ENCODE data around the gene CDHR3. TPM values are rescaled to one million over a fixed set of nuclear protein-coding genes. Genes with fewer than 3 reads are reported as not detected.

Gene CDHR3
- total and polyA plus RNA-seq, 2 donors (not counting 1 experiment from before 2014, with no cell fraction given): 5.1 to 9.4 TPM

DNA sequence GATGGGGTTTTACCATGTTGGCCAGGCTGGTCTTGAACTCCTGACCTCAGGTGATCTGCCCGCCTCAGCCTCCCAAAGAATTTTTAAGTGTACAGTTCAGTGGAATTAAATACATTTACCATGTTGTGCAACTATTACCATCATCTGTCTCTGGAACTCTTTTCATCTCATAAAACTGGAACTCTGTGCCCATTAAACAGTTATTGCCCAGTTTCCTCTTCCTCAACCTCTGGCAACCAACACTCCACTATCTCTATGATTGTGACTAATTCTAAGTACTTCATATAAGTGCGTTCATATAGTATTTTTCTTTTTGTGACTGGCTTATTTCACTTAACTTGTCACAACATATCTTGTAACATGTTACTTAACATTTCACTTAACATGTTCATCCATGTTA lies 45.4 kb upstream of the CDHR3 start:
- Histone ChIP-seq H3K27ac (ENCODE audit: insufficient read depth, low read length) (no peak overlapping the region), H3K36me3 (ENCODE audit: control insufficient read depth, insufficient read depth, low read length) (no peaks in the 10 kb centered on the region), H3K79me2 (ENCODE audit: control insufficient read depth, insufficient read depth, low read length) (no peaks in the 10 kb centered on the region), H3K9ac (ENCODE audit: insufficient read depth, low read length) (no peak overlapping the region), H3K9me3 (ENCODE audit: control insufficient read depth, insufficient read depth, low read depth, low read length) (no peaks in the 10 kb centered on the region), H3K4me3 (replicated peaks in 1 of 4; ENCODE audit: control extremely low read depth in 1 of 4, insufficient read depth in 1 of 4, low read depth in 3 of 4, low read length in 4 of 4) (no peak overlapping the region), H3K4me1 (ENCODE audit: control insufficient read depth, extremely low read depth, insufficient read depth, low read length) (no peaks in the 10 kb centered on the region), H2AFZ (ENCODE audit: low read length) (no peak overlapping the region), H4K20me1 (ENCODE audit: control insufficient read depth, extremely low read depth, insufficient read depth, low read length) (no peaks in the 10 kb centered on the region), H3K27me3 (ENCODE audit: control insufficient read depth, insufficient read depth, low read length) (no peaks in the 10 kb centered on the region), H3K4me2 (ENCODE audit: extremely low read depth, insufficient read depth, low read length) (no peak overlapping the region)
- TF ChIP-seq, protein P1, sequence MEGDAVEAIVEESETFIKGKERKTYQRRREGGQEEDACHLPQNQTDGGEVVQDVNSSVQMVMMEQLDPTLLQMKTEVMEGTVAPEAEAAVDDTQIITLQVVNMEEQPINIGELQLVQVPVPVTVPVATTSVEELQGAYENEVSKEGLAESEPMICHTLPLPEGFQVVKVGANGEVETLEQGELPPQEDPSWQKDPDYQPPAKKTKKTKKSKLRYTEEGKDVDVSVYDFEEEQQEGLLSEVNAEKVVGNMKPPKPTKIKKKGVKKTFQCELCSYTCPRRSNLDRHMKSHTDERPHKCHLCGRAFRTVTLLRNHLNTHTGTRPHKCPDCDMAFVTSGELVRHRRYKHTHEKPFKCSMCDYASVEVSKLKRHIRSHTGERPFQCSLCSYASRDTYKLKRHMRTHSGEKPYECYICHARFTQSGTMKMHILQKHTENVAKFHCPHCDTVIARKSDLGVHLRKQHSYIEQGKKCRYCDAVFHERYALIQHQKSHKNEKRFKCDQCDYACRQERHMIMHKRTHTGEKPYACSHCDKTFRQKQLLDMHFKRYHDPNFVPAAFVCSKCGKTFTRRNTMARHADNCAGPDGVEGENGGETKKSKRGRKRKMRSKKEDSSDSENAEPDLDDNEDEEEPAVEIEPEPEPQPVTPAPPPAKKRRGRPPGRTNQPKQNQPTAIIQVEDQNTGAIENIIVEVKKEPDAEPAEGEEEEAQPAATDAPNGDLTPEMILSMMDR (conservative IDR thresholded peaks at IDR 0.05 in 1 of 2, IDR thresholded peaks at IDR 0.05 in 1 of 2; ENCODE audit: low read depth in 1 of 2, low read length in 2 of 2): no peak
- TF ChIP-seq EZH2 (IDR thresholded peaks at IDR 0.05; ENCODE audit: low read length, missing control alignments): no peak
- no peak for DNase-seq (ENCODE audit: low read depth in 2 of 2)

DNA sequence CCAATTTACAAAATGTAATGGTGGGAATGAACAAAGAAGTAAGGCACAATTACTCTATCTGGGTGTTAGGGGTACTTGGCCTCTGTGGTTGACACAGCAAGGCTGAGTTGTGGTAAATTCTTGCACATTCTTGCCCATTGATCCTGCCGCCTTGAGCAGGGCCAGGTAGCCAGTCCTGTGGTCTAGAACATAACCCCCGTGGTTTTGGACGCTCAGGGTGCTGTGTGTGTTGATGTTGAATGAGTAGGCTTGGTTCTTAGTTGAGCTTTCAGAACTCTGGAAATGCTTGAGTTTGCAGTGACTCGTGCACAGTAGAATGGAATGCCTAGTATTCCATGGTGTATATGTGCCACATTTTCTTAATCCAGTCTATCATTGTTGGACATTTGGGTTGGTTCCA lies 42.3 kb upstream of the CDHR3 start:
- H4K20me1 ChIP-seq (ENCODE audit: control insufficient read depth, extremely low read depth, insufficient read depth, low read length): no peaks in the 10 kb centered on the region
- no peak overlapping the region for H3K27ac ChIP-seq (ENCODE audit: insufficient read depth, low read length)
- H3K27me3 ChIP-seq (ENCODE audit: control insufficient read depth, insufficient read depth, low read length): no peaks in the 10 kb centered on the region
- no peaks in the 10 kb centered on the region for H3K79me2 ChIP-seq (ENCODE audit: control insufficient read depth, insufficient read depth, low read length)
- H3K9ac ChIP-seq (ENCODE audit: insufficient read depth, low read length): no peak overlapping the region
- no peaks in the 10 kb centered on the region for H3K36me3 ChIP-seq (ENCODE audit: control insufficient read depth, insufficient read depth, low read length)
- no peak overlapping the region for H3K4me3 ChIP-seq (replicated peaks in 1 of 4; ENCODE audit: control extremely low read depth in 1 of 4, insufficient read depth in 1 of 4, low read depth in 3 of 4, low read length in 4 of 4)
- peak in 1 of 2 donors; percentile 38 for DNase-seq (ENCODE audit: low read depth in 2 of 2)
- H2AFZ ChIP-seq (ENCODE audit: low read length): no peak overlapping the region
- no peaks in the 10 kb centered on the region for H3K4me1 ChIP-seq (ENCODE audit: control insufficient read depth, extremely low read depth, insufficient read depth, low read length)
- H3K9me3 ChIP-seq (ENCODE audit: control insufficient read depth, insufficient read depth, low read depth, low read length): no peaks in the 10 kb centered on the region
- no peak overlapping the region for H3K4me2 ChIP-seq (ENCODE audit: extremely low read depth, insufficient read depth, low read length)
- TF ChIP-seq EZH2 (IDR thresholded peaks at IDR 0.05; ENCODE audit: low read length, missing control alignments): no peak
- TF ChIP-seq, protein P1 (conservative IDR thresholded peaks at IDR 0.05 in 1 of 2, IDR thresholded peaks at IDR 0.05 in 1 of 2; ENCODE audit: low read depth in 1 of 2, low read length in 2 of 2): no peak

DNA sequence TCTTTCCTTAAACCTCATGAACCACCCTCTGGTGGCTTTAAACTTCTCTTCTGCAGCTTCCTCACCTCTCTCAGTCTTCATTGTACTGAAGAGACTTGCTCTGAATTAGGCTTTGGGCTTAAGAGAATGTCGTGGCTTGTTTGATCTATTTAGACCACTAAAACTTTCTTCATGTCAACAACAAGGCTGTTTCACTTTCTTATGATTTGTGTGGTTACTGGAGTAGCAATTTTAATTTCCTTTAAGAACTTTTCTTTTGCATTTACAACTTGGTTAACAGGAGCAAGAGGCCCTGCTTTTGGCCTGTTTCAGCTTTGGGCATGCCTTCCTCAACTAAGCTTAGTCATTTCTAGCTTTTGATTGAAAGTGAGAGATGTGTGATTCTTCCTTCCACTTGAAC lies 38.1 kb upstream of the CDHR3 start:
- no peaks in the 10 kb centered on the region for H3K4me1 ChIP-seq (ENCODE audit: control insufficient read depth, extremely low read depth, insufficient read depth, low read length)
- no peak for DNase-seq (ENCODE audit: low read depth in 2 of 2)
- H2AFZ ChIP-seq (ENCODE audit: low read length): no peak overlapping the region
- H3K27ac ChIP-seq (ENCODE audit: insufficient read depth, low read length): no peak overlapping the region
- H3K4me2 ChIP-seq (ENCODE audit: extremely low read depth, insufficient read depth, low read length): no peak overlapping the region
- TF ChIP-seq, protein P1 (conservative IDR thresholded peaks at IDR 0.05 in 1 of 2, IDR thresholded peaks at IDR 0.05 in 1 of 2; ENCODE audit: low read depth in 1 of 2, low read length in 2 of 2): no peak
- no peak for TF ChIP-seq EZH2 (IDR thresholded peaks at IDR 0.05; ENCODE audit: low read length, missing control alignments)
- no peaks in the 10 kb centered on the region for H4K20me1 ChIP-seq (ENCODE audit: control insufficient read depth, extremely low read depth, insufficient read depth, low read length)
- no peaks in the 10 kb centered on the region for H3K27me3 ChIP-seq (ENCODE audit: control insufficient read depth, insufficient read depth, low read length)
- no peak overlapping the region for H3K9ac ChIP-seq (ENCODE audit: insufficient read depth, low read length)
- H3K9me3 ChIP-seq (ENCODE audit: control insufficient read depth, insufficient read depth, low read depth, low read length): no peaks in the 10 kb centered on the region
- H3K36me3 ChIP-seq (ENCODE audit: control insufficient read depth, insufficient read depth, low read length): no peaks in the 10 kb centered on the region
- H3K79me2 ChIP-seq (ENCODE audit: control insufficient read depth, insufficient read depth, low read length): no peaks in the 10 kb centered on the region
- H3K4me3 ChIP-seq (replicated peaks in 1 of 4; ENCODE audit: control extremely low read depth in 1 of 4, insufficient read depth in 1 of 4, low read depth in 3 of 4, low read length in 4 of 4): no peak overlapping the region

All from fibroblast of lung (primary cell).